Measurements from ENCODE around the gene GNA12. TPM values are rescaled to one million over a fixed set of nuclear protein-coding genes. Genes with fewer than 3 reads are reported as not detected.

GNA12 gene
- total RNA-seq, 2 experiments from 2014 or later: 16.3 to 17.4 TPM

DNA sequence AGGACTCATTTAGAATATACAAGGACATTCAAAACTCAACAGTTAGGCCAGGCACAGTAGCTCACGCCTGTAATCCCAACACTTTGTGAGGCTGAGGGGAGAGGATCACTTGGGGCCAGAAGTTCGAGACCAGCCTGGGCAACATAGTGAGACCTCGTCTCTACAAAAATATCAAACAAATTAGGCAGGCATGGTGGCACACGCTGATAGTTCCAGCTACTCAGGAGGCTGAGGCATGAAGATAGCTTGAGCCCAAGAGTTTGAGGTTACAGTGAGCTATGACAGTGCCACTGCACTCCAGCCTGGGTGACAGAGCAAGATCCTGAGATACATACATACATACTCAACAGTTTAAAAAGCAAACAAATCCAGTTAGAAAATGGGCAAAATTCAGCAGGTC lies 44.9 kb downstream of the GNA12 start:
- Mint-ChIP-seq H3K36me3 (ENCODE audit: low read depth) (peaks cover 2% of the 10 kb centered on the region), H3K27me3 (no peaks in the 10 kb centered on the region), H3K9me3 (no peaks in the 10 kb centered on the region), H3K4me3 (no peak overlapping the region), H3K4me1 (peaks cover 15% of the 10 kb centered on the region), H3K27ac (no peak overlapping the region)
- CTCF ChIA-PET: interaction anchor here (0.6 to 1.0 kb wide), 2 partner anchors 89 to 219 kb away, joined by 3 to 4 read pairs; no protein-coding TSS in a partner anchor
- POLR2A ChIA-PET: no interaction called here
- no peak for DNase-seq

DNA sequence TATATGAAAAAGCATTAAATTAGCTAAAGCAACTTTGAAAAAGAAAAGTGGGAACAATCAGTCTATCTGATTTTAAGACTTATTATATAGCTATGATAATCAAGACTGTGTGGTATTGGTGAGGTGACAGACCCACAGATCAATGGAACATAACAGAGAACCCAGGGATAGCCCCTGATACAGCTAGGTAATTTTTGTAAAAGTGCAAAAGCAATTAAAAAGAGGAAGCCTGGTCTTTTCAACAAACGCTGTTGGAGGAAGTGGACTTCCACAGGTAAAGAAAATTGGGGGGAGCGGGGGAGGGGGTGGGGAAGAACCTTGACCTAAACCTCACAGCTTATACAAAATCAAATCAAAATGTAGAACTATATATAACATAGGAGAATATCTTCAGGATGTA lies 45.4 kb downstream of the GNA12 start:
- DNase-seq: no peak
- peaks cover 15% of the 10 kb centered on the region for H3K4me1 Mint-ChIP-seq
- POLR2A ChIA-PET: no interaction called here
- no peaks in the 10 kb centered on the region for H3K9me3 Mint-ChIP-seq
- H3K27me3 Mint-ChIP-seq: no peaks in the 10 kb centered on the region
- CTCF ChIA-PET: interaction anchor here (0.6 kb wide), 1 partner anchor 218 kb away, joined by 4 read pairs; no protein-coding TSS in a partner anchor
- no peak overlapping the region for H3K27ac Mint-ChIP-seq
- H3K36me3 Mint-ChIP-seq (ENCODE audit: low read depth): peaks cover 7% of the 10 kb centered on the region
- H3K4me3 Mint-ChIP-seq: no peak overlapping the region

DNA sequence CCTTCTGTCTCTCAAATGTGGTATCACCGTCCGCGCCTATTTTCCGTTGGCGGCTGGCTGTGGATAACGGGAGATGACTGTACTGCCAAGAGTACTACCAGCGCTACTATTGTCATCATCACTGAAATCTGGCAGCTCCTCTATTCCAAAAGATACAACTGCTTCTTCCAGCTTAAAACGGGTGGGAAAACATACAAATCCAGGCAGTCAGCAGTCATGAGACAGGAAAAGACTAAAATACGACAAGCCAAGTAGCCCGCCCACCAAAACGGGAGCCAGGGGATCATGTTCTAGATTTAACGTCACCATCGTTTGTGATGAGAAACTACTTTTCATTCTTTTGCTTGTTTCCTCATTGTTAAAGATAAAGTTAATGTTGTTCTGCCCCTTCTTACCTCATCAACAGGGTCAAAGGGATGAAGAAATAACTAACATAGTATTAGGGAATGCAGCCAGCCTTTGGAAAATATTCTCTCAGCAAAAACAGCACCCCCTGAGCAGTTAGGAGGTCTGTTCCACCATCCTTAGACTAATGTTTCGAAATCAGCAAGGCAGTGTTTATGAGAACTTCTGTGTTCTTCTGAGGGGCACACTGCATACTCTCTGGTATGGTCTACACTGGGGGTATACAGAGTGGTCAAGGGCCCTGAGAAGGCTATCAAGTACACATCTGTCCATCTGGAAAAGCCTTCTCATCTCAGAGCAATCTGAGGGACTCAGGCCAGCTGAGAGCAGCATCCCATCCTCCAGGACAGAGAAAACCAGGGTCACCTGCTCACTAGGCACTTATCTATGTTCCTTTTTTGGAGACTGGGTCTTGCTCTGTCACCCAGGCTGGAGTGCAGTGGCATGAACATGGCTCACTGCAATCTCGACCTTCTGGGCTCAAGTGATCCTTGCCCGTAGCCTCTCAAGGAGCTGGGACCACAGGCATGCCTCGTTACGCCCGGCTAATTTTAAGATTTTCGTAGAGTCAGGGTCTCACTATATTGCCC lies 47.5 kb downstream of the GNA12 start:
- no peak overlapping the region for H3K4me3 Mint-ChIP-seq
- ChIA-PET POLR2A (no interaction called here), CTCF (no interaction called here)
- H3K9me3 Mint-ChIP-seq: no peaks in the 10 kb centered on the region
- H3K27me3 Mint-ChIP-seq: no peaks in the 10 kb centered on the region
- peaks cover 14% of the 10 kb centered on the region for H3K4me1 Mint-ChIP-seq
- DNase-seq: no peak
- H3K36me3 Mint-ChIP-seq (ENCODE audit: low read depth): peaks cover 13% of the 10 kb centered on the region
- no peak overlapping the region for H3K27ac Mint-ChIP-seq

DNA sequence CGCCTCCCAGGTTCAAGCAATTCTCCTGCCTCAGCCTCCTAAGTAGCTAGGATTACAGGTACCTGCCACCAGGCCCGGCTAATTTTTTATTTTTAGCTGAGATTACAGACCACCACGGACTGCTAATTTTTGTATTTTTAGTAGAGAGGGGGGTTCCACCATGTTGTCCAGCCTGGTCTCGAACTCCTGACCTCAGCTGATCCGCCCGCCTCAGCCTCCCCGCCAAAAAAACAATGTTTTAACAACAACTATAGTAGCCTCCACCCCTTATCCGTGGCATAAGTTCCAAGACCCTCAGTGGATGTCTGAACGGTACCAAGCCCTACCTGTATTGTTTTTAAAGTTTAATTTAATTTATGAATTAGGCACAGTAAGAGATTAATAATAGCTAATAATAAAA lies 48.2 kb downstream of the GNA12 start:
- Mint-ChIP-seq H3K4me3 (no peak overlapping the region), H3K36me3 (ENCODE audit: low read depth) (peaks cover 13% of the 10 kb centered on the region), H3K9me3 (no peaks in the 10 kb centered on the region), H3K4me1 (peaks cover 7% of the 10 kb centered on the region), H3K27ac (no peak overlapping the region), H3K27me3 (no peaks in the 10 kb centered on the region)
- ChIA-PET CTCF (no interaction called here), POLR2A (no interaction called here)
- no peak for DNase-seq

DNA sequence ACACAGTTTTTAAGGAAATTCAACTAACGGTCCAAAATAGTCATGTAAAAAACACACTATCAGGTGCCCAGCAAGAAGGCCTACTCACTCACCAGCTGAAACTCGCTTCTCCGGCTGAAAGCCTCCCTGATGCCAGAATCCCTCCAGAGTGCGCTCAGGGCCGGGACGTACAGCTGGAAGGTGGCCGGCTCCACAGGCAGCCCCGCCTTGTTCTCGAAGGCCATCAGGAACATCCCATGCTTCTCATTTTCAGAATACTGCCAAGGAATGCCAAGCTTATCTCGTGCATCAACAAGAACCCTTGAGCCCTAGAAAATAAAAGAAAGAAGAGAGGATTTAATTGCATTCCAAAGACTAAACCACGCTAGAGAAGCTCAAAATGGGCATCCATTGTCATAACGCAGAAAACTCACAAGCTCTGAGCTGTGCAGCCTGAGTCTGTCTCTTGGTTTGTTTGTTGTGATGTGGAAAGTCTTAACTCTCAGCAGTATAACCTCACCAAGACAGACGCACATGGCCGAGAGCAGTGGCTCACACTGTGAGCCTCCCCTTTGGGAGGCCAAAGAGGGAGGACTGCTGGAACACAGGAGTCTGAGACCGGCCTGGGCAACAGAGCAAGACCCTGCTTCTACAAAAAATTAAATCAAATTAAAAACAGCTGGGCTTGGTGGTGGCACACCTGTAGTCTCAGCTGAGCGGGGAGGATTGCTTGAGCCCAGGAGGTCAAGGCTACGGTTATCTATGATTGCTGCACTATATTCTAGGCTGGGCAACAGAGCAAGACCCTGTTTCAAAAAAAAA lies 49.1 kb downstream of the GNA12 start:
- Mint-ChIP-seq H3K9me3 (no peaks in the 10 kb centered on the region), H3K36me3 (ENCODE audit: low read depth) (peaks cover 13% of the 10 kb centered on the region), H3K4me1 (peaks cover 2% of the 10 kb centered on the region), H3K4me3 (no peak overlapping the region), H3K27ac (no peak overlapping the region), H3K27me3 (no peaks in the 10 kb centered on the region)
- POLR2A ChIA-PET: no interaction called here
- CTCF ChIA-PET: no interaction called here
- no peak for DNase-seq

DNA sequence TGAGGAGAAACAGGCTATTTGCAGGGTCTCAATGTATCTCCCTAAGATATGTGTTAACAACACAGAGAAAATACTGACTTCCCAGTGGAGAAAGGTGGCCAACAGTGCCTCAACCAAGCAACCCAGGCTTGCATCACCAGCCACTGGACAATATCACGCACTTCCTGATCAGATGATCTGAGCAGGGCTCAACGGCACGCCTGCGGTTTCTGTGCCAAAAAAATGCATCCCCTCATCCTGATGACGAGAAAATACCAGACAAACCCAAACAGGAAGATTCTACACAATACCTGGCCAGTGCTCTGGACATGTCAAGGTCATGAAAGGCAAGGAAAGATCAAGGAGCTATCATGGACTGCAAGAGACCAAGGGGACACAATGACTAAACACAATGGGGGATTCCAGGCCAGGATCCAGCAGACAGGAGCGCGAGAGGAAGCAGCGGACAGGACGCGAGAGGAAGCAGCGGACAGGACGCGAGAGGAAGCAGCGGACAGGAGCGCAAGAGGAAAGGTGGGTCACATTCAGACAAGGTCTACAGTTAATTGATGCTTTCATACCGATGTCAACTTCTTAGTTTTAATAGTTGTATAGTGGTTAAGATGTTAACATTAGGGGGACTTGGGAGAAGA lies 51.1 kb downstream of the GNA12 start:
- H3K9me3 Mint-ChIP-seq: no peaks in the 10 kb centered on the region
- no peaks in the 10 kb centered on the region for H3K4me1 Mint-ChIP-seq
- peaks cover 13% of the 10 kb centered on the region for H3K36me3 Mint-ChIP-seq (ENCODE audit: low read depth)
- ChIA-PET CTCF (no interaction called here), POLR2A (no interaction called here)
- H3K27ac Mint-ChIP-seq: no peak overlapping the region
- H3K4me3 Mint-ChIP-seq: no peak overlapping the region
- no peaks in the 10 kb centered on the region for H3K27me3 Mint-ChIP-seq
- DNase-seq: no peak

DNA sequence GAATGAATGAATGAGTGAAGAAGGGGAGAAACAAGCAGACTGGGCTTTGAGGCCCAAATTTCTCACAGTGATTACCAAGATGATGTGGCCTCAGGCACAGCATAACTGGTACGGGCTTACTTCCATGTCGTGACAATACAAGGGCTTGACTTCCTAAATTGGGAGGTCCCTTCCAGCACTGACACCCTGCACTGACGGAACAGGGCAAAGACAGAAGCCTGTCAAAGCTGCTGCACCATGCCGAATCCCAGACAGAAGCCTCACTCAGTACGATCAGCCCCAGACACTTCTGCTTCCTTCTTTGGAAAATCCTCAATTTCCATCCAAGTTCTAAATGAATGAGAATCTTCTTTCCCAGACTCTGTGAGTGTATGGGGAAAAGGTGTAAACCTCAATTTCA lies 51.9 kb downstream of the GNA12 start:
- no peak overlapping the region for H3K4me3 Mint-ChIP-seq
- H3K9me3 Mint-ChIP-seq: no peaks in the 10 kb centered on the region
- no peak for DNase-seq
- H3K36me3 Mint-ChIP-seq (ENCODE audit: low read depth): peaks cover 13% of the 10 kb centered on the region
- H3K27me3 Mint-ChIP-seq: no peaks in the 10 kb centered on the region
- CTCF ChIA-PET: no interaction called here
- POLR2A ChIA-PET: no interaction called here
- H3K27ac Mint-ChIP-seq: no peak overlapping the region
- H3K4me1 Mint-ChIP-seq: no peaks in the 10 kb centered on the region

DNA sequence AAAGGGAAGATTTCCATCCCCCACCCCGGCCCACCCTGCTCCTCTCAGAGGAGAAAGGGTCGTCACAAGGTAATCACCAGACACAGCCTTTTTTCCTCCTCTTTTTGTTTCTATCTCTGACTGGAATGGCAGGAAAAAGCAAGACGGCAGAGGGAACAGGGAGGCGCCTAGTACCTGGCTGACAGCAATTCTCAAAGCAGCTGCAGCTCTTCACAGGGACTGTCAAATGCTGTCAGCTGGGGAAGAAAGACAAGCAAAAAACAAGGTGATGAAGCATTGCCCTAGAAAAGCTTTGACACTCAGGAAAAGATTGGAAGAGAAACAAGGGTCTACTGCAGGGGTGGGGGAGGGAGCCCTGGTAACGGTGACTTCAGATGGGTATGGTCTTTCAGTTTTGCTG lies 52.7 kb downstream of the GNA12 start:
- no peak overlapping the region for H3K4me3 Mint-ChIP-seq
- ChIA-PET POLR2A (no interaction called here), CTCF (no interaction called here)
- no peaks in the 10 kb centered on the region for H3K27me3 Mint-ChIP-seq
- H3K36me3 Mint-ChIP-seq (ENCODE audit: low read depth): peaks cover 13% of the 10 kb centered on the region
- no peaks in the 10 kb centered on the region for H3K4me1 Mint-ChIP-seq
- DNase-seq: no peak
- no peaks in the 10 kb centered on the region for H3K9me3 Mint-ChIP-seq
- H3K27ac Mint-ChIP-seq: no peak overlapping the region

DNA sequence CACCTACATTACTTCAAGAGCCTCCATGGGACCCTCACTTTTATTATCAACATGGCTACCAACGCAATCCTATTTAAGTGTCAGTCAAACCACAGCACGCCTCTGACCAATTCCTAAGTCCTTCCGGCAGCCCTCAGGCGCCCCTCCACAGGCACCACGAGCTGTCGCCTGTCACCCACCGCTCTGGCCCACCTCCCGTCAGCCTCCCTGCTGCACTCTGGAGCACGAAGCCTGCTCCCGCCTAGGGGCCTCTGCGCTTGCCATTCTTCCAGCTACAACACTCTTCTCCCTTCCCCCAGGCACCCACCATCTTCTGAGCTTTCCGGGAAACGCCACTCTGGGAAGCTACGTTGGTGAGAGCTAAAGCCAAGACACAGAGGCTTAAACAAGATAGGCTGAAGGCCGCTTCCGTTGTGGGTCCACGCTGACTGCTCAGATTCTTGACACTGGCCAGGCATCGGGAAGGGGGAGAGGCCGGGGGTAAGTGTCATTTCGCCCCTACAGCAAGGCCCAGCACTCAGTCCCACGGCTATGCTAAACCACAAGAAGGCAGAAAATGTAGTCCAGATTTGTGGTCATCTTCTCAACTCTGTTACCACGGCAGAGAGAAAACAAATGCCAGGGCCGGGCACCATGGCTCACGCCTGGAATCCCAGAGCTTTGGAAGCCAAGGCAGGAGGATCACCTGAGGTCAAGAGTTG lies 56.7 kb downstream of the GNA12 start:
- CTCF ChIA-PET: interaction anchor here (0.7 to 1.2 kb wide), 2 partner anchors 30 to 343 kb away, joined by 3 read pairs; no protein-coding TSS in a partner anchor

DNA sequence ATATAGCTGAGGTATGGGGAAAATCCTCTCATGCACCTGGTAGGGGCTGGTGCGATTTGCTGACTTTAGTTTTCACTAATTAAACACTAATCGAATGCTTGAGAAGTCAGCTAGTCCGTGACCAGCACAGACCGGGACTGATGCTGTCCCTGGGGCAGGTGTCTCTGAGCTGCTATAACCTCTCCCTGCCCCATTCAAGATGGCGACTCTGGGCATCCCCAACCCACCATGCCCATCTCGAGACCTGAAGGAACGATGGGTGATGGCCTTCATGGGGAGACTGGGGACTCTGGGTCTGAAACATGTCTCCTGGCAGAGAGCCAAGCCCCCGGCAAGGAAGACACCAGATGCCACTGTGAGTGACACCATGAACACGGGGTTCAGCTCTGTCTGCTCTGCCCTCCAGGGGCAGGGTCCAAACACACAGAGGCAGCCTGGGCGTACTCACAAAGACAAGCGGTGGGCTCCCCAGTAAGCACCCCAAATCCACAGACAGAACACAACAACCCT lies 57.4 kb downstream of the GNA12 start:
- DNase-seq: no peak
- H3K4me3 Mint-ChIP-seq: no peak overlapping the region
- no peak overlapping the region for H3K27ac Mint-ChIP-seq
- H3K9me3 Mint-ChIP-seq: no peaks in the 10 kb centered on the region
- H3K27me3 Mint-ChIP-seq: no peaks in the 10 kb centered on the region
- peaks cover 10% of the 10 kb centered on the region for H3K4me1 Mint-ChIP-seq
- POLR2A ChIA-PET: interaction anchor here (0.6 to 1.4 kb wide), 2 partner anchors 12 to 28 kb away, joined by 3 read pairs; no protein-coding TSS in a partner anchor
- peaks cover 2% of the 10 kb centered on the region for H3K36me3 Mint-ChIP-seq (ENCODE audit: low read depth)
- CTCF ChIA-PET: interaction anchor here (1.9 kb wide), 1 partner anchor 77 kb away, joined by 6 read pairs; no protein-coding TSS in a partner anchor

More for the DNA sequence above, 56.7 kb downstream of the GNA12 start:
- Mint-ChIP-seq H3K9me3 (no peaks in the 10 kb centered on the region), H3K27me3 (no peaks in the 10 kb centered on the region), H3K4me1 (peaks cover 6% of the 10 kb centered on the region), H3K4me3 (no peak overlapping the region), H3K36me3 (ENCODE audit: low read depth) (peaks cover 2% of the 10 kb centered on the region), H3K27ac (no peak overlapping the region)
- POLR2A ChIA-PET: interaction anchor here (1.4 kb wide), 1 partner anchor 12 kb away, joined by 3 read pairs; no protein-coding TSS in a partner anchor
- DNase-seq: no peak

DNA sequence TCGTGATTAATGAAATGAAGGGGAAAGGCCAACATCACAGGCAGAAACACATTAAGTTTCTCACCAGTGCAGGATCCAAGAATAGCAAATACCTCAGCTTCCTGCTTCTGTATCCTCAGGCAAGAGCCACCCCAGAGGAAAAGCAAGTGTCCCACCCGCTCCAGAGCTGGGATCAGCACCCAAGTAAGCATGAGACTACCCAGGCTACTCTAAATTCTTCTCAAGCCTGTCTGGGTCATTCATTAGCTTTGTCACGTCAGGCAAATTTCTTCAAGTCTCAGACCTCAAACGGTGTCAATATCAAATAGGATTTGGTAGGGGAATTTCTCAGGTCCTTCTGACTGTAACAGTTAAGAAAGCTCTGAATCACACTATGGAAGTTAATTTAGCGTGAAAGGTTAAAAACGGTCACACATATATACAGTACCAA lies 59.0 kb downstream of the GNA12 start:
- ChIA-PET CTCF (interaction anchor here (0.5 to 1.9 kb wide), 3 partner anchors 27 to 509 kb away, joined by 3 to 6 read pairs (median 3); no protein-coding TSS in a partner anchor), POLR2A (no interaction called here)
- no peak overlapping the region for H3K27ac Mint-ChIP-seq
- H3K27me3 Mint-ChIP-seq: no peaks in the 10 kb centered on the region
- H3K36me3 Mint-ChIP-seq (ENCODE audit: low read depth): peaks cover 2% of the 10 kb centered on the region
- H3K4me1 Mint-ChIP-seq: peaks cover 11% of the 10 kb centered on the region
- DNase-seq: no peak
- no peak overlapping the region for H3K4me3 Mint-ChIP-seq
- H3K9me3 Mint-ChIP-seq: no peaks in the 10 kb centered on the region

DNA sequence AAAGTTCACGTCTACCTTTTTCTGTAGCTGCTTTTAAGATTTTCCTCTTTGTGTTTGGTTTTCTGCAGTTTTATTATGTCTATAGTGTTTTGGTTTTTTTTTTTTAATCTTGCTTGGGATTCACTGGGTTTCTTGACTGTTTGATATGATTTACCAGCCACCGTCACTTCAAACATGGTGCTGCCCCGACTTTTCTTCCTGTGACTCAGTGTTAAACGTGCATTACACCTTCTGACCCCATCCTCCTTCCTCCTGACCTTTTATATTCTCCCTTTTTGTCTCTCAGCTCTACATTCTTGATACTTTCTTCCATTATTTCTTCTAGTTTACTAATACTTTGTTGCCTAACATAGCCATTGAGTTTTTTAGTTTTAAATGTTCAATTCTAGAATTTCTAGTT lies 61.5 kb downstream of the GNA12 start:
- no peak for DNase-seq
- Mint-ChIP-seq H3K27ac (no peak overlapping the region), H3K9me3 (no peaks in the 10 kb centered on the region), H3K27me3 (no peaks in the 10 kb centered on the region), H3K4me1 (peaks cover 11% of the 10 kb centered on the region), H3K4me3 (no peak overlapping the region), H3K36me3 (ENCODE audit: low read depth) (peaks cover 2% of the 10 kb centered on the region)
- ChIA-PET CTCF (interaction anchor here (0.7 to 1.1 kb wide), 3 partner anchors 21 to 64 kb away, joined by 3 read pairs; no protein-coding TSS in a partner anchor), POLR2A (interaction anchor here (1.5 kb wide), 1 partner anchor 24 kb away, joined by 4 read pairs; no protein-coding TSS in a partner anchor)

Data from activated CD4-positive, alpha-beta memory T cell treated with anti-CD3 and anti-CD28 coated beads, Interleukin-2, amount 10 ng/mL, durations not matched to agents 7 days and 5 days (primary cell).